Spleen (tissue), 11 donors: ENCODE data around the gene CDK13. TPM values are rescaled to one million over a fixed set of nuclear protein-coding genes. Genes with fewer than 3 reads are reported as not detected.
"Not testable (repeated sequence)": the region's sequence is repeated elsewhere in the genome, so short reads cannot be mapped to it uniquely, and the experiment has no call there.

Experiments
- DNase-seq: peaks from one replicate; pipeline ENCODE4 v3.0.0-alpha.2; 2020
- H3K27ac ChIP-seq, 8 donors: fragments of 200-600 bp; sonication (generic) in 7 of 8; 1 replicate in 4 of 8; 2 replicates in 4 of 8; pipeline versions ENCODE4 v1.5.0 to v1.8.0; 2016 to 2021; ENCODE audit warnings: inconsistent platforms in 4 of 8, mild to moderate bottlenecking in 4 of 8, moderate library complexity in 1 of 8
- H3K27me3 ChIP-seq, 7 donors: fragments of 200-600 bp; sonication (generic) in 6 of 7; replicated peaks in 1 of 7; 1 replicate in 4 of 7; 2 replicates in 3 of 7; pipeline versions ENCODE4 v1.5.0 to v1.8.0; 2016 to 2021; ENCODE audit warnings: inconsistent platforms in 3 of 7, mild to moderate bottlenecking in 1 of 7
- H3K36me3 ChIP-seq, 6 donors: fragments of 200-600 bp; sonication (generic) in 5 of 6; 1 replicate in 4 of 6; 2 replicates in 2 of 6; pipeline versions ENCODE4 v1.5.0 to v1.8.0; 2016 to 2021; ENCODE audit warnings: inconsistent platforms in 2 of 6
- H3K4me1 ChIP-seq, 6 donors: fragments of 200-600 bp; sonication (generic) in 5 of 6; 1 replicate in 3 of 6; 2 replicates in 3 of 6; pipeline versions ENCODE4 v1.5.0 to v1.8.0; 2016 to 2021; ENCODE audit warnings: inconsistent platforms in 3 of 6
- H3K4me3 ChIP-seq, 8 donors: fragments of 200-600 bp; sonication (generic) in 7 of 8; 1 replicate in 4 of 8; 2 replicates in 4 of 8; pipeline versions ENCODE4 v1.5.0 to v1.8.0; 2016 to 2021; ENCODE audit warnings: inconsistent platforms in 4 of 8, mild to moderate bottlenecking in 4 of 8, moderate library complexity in 2 of 8
- H3K9me3 ChIP-seq, 8 donors: fragments of 200-600 bp; sonication (generic) in 7 of 8; 1 replicate in 4 of 8; 2 replicates in 4 of 8; pipeline versions ENCODE4 v1.5.0 to v1.8.0; 2016 to 2021; ENCODE audit warnings: inconsistent platforms in 4 of 8
- POLR2A ChIP-seq, 3 donors: fragments of 450-650 bp; IDR thresholded peaks; one replicate each; pipeline ENCODE4 v1.5.1; 2017; ENCODE audit warnings: antibody characterized with exemption in 3 of 3, mild to moderate bottlenecking in 1 of 3
- POLR2AphosphoS5 ChIP-seq, 3 donors: sonication (generic); formaldehyde crosslinking; IDR thresholded peaks; one replicate each; pipeline ENCODE4 v1.5.1; 2017; ENCODE audit warnings: antibody characterized with exemption in 3 of 3
- WGBS, 5 donors: extraction: QIAGEN DNeasy Blood & Tissue Kit in 3 of 5; methylation state at CpG; one replicate each; pipeline versions ENCODE4 v1.1.5 to v1.1.7; 2013 to 2018; 5-methylcytosine and 5-hydroxymethylcytosine counted together
- intact Hi-C: fragments of 100-400 bp; cut with DNase I; formaldehyde crosslinking; loops from one replicate; pipeline ENCODE4 v1.15.0; 2023; ENCODE audit warnings: low total_unique reads
- polyA plus RNA-seq, 3 donors: library from polyadenylated mRNA; stranded (reverse); fragments of 200-250 nt; gene quantifications; one replicate each; pipeline ENCODE4 v1.2.1, GENCODE V29; 2013
- total RNA-seq, 7 donors: library from RNA; depleted of rRNA in 3 of 7; stranded (reverse); fragments of >200 nt in 3 of 7; fragmentation: NEBNext Ultra II Directional in 4 of 7; extraction: Animal tissue kit (Norgen Biotek cat#: 25700) in 4 of 7; gene quantifications; one replicate each; pipeline versions ENCODE4 v1.1.0 to v1.2.1, GENCODE V29; 2016 to 2021
- TF ChIP-seq, protein P1 (sequence below), 11 experiments: fragments of 200-600 bp in 7 of 11; fragments of 450-650 bp in 4 of 11; sonication (generic) in 4 of 11; IDR thresholded peaks in 8 of 11; conservative IDR thresholded peaks in 3 of 11; 1 replicate in 7 of 11; 2 replicates in 4 of 11; pipeline versions ENCODE4 v1.4.0 to v1.8.0; 2016 to 2021; ENCODE audit warnings: antibody characterized with exemption in 11 of 11, inconsistent platforms in 4 of 11, mild to moderate bottlenecking in 1 of 11
- donor health status: healthy with polysubstance abuse.
- donor health status: DM: no; HTN: no; CAD: no; lungs with moderate emphysema.
- donor health status: DM: no; HTN: no; CAD: no.
- donor health status: Bipolar disorder and iron deficiency.
- donor health status: healthy.
- donor health status: DM: no; HTN: no; CAD: no.
- donor health status: DM: yes; HTN: yes; CAD: no.

Gene CDK13
- total and polyA plus RNA-seq, 10 donors, result 18.0 to 125 (median 79.7) TPM

DNA sequence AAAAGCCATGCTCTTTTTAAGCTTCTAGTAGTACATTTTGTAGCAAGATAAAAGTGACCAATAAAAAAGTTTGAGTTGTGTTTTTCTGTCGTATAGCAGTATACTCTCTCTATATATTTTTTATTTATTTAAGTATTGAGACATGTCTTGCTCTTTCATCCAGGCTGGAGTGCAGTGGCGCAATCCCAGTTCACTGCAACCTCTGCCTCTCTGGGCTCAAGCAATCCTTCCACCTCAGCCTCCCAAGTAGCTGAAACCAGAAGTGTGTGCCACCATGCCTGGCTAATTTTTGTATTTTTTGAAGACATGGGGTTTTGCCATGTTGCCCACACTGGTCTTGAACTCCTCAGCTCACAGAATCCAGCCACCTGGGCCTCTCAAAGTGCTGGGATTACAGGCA lies 187.5 kb downstream of the CDK13 start:
- intact Hi-C loops, result no loop called here
- Histone ChIP-seq H3K4me1 (peaks cover 7 to 26% (median 20%) of the 10 kb centered on the region in 6 donors), H3K36me3 (no peaks in the 10 kb centered on the region), H3K4me3 (no peak overlapping the region), H3K9me3 (no peaks in the 10 kb centered on the region), H3K27ac (no peak overlapping the region), H3K27me3 (peaks cover 0 to 10% (median 0%) of the 10 kb centered on the region in 7 donors)
- 91 to 100% (median 94%) methylated on average over 2 of the region's 2 CpGs for WGBS, 5 donors
- DNase-seq, result no peak
- no peak for TF ChIP-seq POLR2AphosphoS5 (IDR thresholded peaks at IDR 0.05)
- TF ChIP-seq POLR2A (IDR thresholded peaks at IDR 0.05), result no peak
- TF ChIP-seq, protein P1, sequence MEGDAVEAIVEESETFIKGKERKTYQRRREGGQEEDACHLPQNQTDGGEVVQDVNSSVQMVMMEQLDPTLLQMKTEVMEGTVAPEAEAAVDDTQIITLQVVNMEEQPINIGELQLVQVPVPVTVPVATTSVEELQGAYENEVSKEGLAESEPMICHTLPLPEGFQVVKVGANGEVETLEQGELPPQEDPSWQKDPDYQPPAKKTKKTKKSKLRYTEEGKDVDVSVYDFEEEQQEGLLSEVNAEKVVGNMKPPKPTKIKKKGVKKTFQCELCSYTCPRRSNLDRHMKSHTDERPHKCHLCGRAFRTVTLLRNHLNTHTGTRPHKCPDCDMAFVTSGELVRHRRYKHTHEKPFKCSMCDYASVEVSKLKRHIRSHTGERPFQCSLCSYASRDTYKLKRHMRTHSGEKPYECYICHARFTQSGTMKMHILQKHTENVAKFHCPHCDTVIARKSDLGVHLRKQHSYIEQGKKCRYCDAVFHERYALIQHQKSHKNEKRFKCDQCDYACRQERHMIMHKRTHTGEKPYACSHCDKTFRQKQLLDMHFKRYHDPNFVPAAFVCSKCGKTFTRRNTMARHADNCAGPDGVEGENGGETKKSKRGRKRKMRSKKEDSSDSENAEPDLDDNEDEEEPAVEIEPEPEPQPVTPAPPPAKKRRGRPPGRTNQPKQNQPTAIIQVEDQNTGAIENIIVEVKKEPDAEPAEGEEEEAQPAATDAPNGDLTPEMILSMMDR (IDR thresholded peaks at IDR 0.05 in 8 of 11, conservative IDR thresholded peaks at IDR 0.05 in 3 of 11), result no peak

DNA sequence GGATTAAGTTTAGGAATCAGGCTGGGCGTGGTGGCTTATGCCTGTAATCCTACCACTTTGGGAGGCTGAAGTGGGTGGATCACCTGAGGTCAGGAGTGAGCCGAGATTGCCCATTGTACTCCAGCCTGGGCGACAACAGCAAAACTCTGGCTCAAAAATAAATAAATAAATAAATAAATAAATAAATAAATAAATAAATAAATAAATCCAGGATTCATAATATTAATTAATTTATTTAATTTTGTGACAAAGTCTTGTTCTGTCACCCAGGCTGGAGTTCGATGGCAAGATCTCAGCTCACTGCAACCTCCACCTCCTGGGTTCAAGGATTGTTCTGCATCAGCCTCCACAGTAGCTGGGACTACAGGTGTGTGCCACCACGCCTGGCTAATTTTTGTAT lies 188.9 kb downstream of the CDK13 start:
- H3K27me3 ChIP-seq, result peaks cover 0 to 10% (median 0%) of the 10 kb centered on the region in 7 donors
- no peaks in the 10 kb centered on the region for H3K36me3 ChIP-seq
- DNase-seq, result no peak
- H3K27ac ChIP-seq, result no peak overlapping the region
- no peak for TF ChIP-seq POLR2AphosphoS5 (IDR thresholded peaks at IDR 0.05)
- TF ChIP-seq POLR2A (IDR thresholded peaks at IDR 0.05), result no peak
- TF ChIP-seq, protein P1 (IDR thresholded peaks at IDR 0.05 in 8 of 11, conservative IDR thresholded peaks at IDR 0.05 in 3 of 11), result no peak
- peaks cover 0 to 15% (median 9%) of the 10 kb centered on the region in 6 donors for H3K4me1 ChIP-seq
- intact Hi-C loops, result no loop called here
- no peak overlapping the region for H3K4me3 ChIP-seq
- H3K9me3 ChIP-seq, result no peaks in the 10 kb centered on the region
- 88 to 95% (median 90%) methylated on average over 5 of the region's 5 CpGs for WGBS, 5 donors

DNA sequence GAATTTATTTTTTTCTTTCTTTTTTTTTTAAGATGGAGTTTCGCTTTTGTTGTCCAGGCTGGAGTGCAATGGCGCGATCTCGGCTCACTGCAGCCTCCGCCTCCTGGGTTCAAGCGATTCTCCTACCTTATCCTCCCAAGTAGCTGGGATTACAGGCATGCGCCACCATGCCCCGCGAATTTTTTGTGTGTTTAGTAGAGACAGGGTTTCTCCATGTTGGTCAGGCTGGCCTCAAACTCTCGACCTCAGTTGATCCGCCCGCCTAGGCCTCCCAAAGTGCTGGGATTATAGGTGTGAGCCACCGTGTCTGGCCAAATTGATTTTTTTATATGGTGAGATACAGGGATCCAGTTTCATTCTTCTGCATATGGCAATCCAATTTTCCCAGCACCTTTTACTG lies 189.8 kb downstream of the CDK13 start:
- WGBS, 5 donors, result 94 to 97% (median 96%) methylated on average over 13 of the region's 13 CpGs
- H3K4me3 ChIP-seq, H3K4me1 ChIP-seq, DNase-seq, intact Hi-C loops, H3K27ac ChIP-seq, H3K27me3 ChIP-seq, H3K9me3 ChIP-seq, H3K36me3 ChIP-seq: not testable (repeated sequence)

DNA sequence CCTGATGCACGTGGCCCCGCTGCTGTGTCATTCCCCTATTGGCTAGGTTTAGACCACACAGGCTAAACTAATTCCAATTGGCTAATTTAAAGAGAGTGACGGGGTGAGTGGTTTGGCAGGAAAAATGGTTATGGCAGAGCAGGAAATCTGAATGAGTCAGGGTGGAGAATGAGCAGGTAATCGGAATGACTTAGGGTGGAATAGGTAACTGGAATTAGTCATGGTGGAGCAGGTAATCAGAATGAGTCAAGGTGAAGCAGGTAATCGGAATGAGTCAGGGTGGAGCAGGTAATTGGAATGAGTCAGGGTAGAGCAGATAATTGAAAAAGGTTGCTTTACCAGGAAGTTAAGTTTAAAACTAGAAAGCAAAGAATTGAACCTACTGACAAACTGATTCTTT lies 191.9 kb downstream of the CDK13 start:
- H3K4me1 ChIP-seq, intact Hi-C loops, H3K27me3 ChIP-seq, H3K9me3 ChIP-seq, H3K27ac ChIP-seq, DNase-seq, H3K36me3 ChIP-seq, H3K4me3 ChIP-seq: not testable (repeated sequence)
- WGBS, 5 donors, result 88 to 95% (median 91%) methylated on average over 5 of the region's 5 CpGs

DNA sequence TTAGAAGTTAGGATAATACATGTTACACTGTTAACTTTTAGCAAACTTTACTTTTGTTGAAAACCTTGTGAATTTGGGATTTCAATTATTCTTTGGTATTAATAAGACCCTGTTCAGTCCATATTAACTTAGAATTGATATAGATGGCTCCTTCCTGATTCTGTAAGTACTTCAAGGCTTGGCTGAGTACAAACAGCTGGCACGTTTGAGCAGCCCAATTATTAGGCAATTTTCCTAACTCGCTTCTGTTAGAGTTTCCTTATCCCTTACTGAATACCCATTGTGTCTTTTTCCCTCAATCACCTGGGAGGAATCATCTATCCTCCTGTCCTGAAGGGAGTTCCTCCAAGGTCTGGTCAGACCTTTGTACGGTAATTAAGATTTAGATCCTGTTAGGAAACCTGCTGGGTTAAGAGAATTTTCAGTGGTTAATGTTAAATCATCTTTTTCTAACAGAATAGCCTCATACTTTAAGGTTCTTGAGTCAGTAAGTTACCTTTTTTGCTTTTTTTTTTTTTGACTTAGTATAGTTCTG lies 195.6 kb downstream of the CDK13 start:
- DNase-seq, H3K27ac ChIP-seq, intact Hi-C loops, H3K9me3 ChIP-seq, H3K4me3 ChIP-seq, H3K36me3 ChIP-seq, H3K4me1 ChIP-seq, H3K27me3 ChIP-seq: not testable (repeated sequence)
- WGBS, 5 donors, result 72 to 87% (median 80%) methylated on average over 3 of the region's 3 CpGs
